ENCODE results near the gene G3BP1.

G3BP1 gene

GRCh38 chr5:151751091-151751490 lies 20.7 kb upstream of the G3BP1 start:
- no peak for TF ChIP-seq CTCF (IDR thresholded peaks at IDR 0.05; ENCODE audit: low read depth, low read length)
- in situ Hi-C loops (cut with HindIII; ENCODE audit: low sequenced_read_pairs), result no loop called here
- H3K4me3 ChIP-seq (ENCODE audit: low read depth, low read length), result no peak overlapping the region
- DNase-seq (ENCODE audit: low read depth, low spot score), result no peak

GRCh38 chr5:151751593-151751992 lies 20.2 kb upstream of the G3BP1 start:
- no peak for TF ChIP-seq CTCF (IDR thresholded peaks at IDR 0.05; ENCODE audit: low read depth, low read length)
- H3K4me3 ChIP-seq (ENCODE audit: low read depth, low read length), result no peak overlapping the region
- in situ Hi-C loops (cut with HindIII; ENCODE audit: low sequenced_read_pairs), result no loop called here
- no peak for DNase-seq (ENCODE audit: low read depth, low spot score)

GRCh38 chr5:151755383-151755782 lies 16.4 kb upstream of the G3BP1 start:
- no peak for TF ChIP-seq CTCF (IDR thresholded peaks at IDR 0.05; ENCODE audit: low read depth, low read length)
- DNase-seq (ENCODE audit: low read depth, low spot score), result no peak
- H3K4me3 ChIP-seq (ENCODE audit: low read depth, low read length), result no peak overlapping the region
- in situ Hi-C loops (cut with HindIII; ENCODE audit: low sequenced_read_pairs), result no loop called here

GRCh38 chr5:151757233-151758140 lies 14.3 kb upstream of the G3BP1 start:
- TF ChIP-seq CTCF (IDR thresholded peaks at IDR 0.05; ENCODE audit: low read depth, low read length), result no peak
- in situ Hi-C loops (cut with HindIII; ENCODE audit: low sequenced_read_pairs), result no loop called here
- H3K4me3 ChIP-seq (ENCODE audit: low read depth, low read length), result peak overlapping the region; percentile 93
- DNase-seq (ENCODE audit: low read depth, low spot score), result no peak

- in situ Hi-C loops (cut with HindIII; ENCODE audit: low sequenced_read_pairs), result no loop called here
- DNase-seq (ENCODE audit: low read depth, low spot score), result no peak
- TF ChIP-seq CTCF (IDR thresholded peaks at IDR 0.05; ENCODE audit: low read depth, low read length), result no peak
- H3K4me3 ChIP-seq (ENCODE audit: low read depth, low read length), result peak overlapping the region; percentile 93
Measured at GRCh38 chr5:151758141-151758429, 13.7 kb upstream of the G3BP1 start.

GRCh38 chr5:151758430-151759241 lies 13.1 kb upstream of the G3BP1 start, which contains the start of gene ATOX1:
Gene ATOX1, minus strand, starts transcription at chr5:151758631. Its CDS starts 80 bp downstream, at chr5:151758551.
- H3K4me3 ChIP-seq (ENCODE audit: low read depth, low read length), result peak within 1 kb of the TSS; percentile 93
- in situ Hi-C loops (cut with HindIII; ENCODE audit: low sequenced_read_pairs), result no loop called here
- TF ChIP-seq CTCF (IDR thresholded peaks at IDR 0.05; ENCODE audit: low read depth, low read length), result no peak
- DNase-seq (ENCODE audit: low read depth, low spot score), result peak; percentile 89

All from astrocyte of the spinal cord (primary cell).